Hematopoietic multipotent progenitor cell treated with erythropoietin and hydrocortisone succinate and interleukin-3 and kit ligand, for 4 days (in vitro differentiated cells): Measurements from ENCODE around the gene ZNF398.
A peak's percentile ranks its signal among the peaks of the same experiment; 100 is the strongest.
"Not testable (repeated sequence)": the region's sequence is repeated elsewhere in the genome, so short reads cannot be mapped to it uniquely, and the experiment has no call there.

Experiments used
- DNase-seq: peaks from one replicate; pipeline ENCODE4 v3.0.0-alpha.2; 2015

ZNF398 gene

DNA sequence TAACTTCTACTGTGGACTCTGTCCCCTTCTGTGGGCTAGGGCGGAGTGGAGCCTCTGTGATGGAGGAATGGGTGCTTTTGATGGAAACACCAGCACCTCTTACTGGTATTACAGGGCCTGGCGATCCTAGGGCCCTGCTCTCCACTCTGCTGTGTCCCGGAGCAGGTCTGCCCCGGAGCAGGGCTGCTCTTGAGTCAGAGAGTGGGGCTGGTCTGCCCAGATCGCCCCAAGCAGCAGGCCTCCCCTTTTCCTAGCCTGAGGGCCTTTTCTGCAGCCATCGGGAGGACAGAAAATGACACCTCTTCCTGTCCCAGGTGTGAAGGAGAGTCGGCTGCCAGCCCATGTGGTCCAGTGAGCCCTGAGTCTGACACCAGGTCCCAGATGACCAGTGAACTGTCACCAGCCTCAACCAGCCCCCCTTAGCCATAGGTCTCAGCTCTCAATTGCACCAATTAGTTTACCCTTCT lies 49.5 kb downstream of the ZNF398 start:
- DNase-seq = peak; percentile 40

- no peak for DNase-seq
Observed at GRCh38 chr7:149197675-149198074, 50.4 kb downstream of the ZNF398 start.

GRCh38 chr7:149198161-149198816 lies 51.0 kb downstream of the ZNF398 start:
- no peak for DNase-seq

GRCh38 chr7:149199234-149199995 lies 52.2 kb downstream of the ZNF398 start:
- no peak for DNase-seq

DNA sequence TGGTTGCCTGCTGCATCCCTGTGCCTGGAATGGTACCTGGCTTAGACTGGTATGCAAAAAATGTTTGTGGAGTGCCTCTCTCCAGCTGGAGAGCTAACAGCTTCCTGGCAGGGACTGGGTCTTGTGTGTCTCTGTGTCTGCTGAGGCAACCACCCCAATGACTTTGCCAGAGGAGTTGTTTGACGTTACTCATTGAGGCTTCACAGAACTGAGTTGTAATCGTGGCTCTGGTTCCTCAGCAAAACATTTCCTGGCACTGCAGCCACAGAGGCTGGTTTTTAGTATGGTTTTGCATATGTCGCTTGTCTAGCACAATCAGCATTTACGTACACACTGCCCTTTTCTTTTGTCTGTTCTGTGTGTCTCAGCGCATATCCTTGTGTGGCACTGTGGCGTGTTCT lies 55.6 kb downstream of the ZNF398 start:
- no peak for DNase-seq

GRCh38 chr7:149205690-149206381 lies 58.6 kb downstream of the ZNF398 start:
- DNase-seq = no peak

DNA sequence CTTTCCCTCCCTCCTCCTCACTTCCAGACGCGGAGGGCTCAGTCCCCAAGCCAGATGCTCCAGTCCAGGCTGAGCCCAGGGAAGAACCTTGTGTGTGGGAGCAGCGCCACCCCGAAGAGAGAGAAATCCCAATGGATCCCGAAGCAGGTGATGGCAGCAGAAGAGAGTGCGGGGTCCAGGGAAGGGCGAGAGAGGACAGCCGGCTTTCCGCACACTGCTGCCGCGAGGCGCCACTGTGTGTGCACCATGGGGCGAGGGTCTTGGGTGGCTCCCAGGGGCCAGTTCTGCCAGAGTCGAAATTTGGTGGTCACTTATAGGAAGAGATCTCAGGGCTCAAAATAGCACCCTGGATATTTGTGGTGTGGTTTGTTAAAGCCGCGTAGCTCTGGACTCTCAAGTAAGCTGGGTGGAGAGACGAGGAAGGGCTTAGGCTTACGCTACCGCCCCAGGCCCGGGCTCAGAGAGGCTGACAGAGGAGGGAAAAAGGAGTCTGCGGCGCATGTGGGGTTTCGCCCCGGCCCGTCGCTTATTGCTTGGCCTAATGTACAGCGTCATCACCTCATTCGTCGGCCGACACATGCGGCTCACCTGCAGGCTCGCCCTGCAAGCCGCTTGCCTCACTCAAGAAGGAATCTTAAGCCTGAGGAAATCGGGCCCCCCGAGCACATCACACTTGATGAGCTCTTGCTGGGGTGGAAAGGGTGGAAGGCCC lies 60.2 kb downstream of the ZNF398 start:
- DNase-seq = no peak

DNA sequence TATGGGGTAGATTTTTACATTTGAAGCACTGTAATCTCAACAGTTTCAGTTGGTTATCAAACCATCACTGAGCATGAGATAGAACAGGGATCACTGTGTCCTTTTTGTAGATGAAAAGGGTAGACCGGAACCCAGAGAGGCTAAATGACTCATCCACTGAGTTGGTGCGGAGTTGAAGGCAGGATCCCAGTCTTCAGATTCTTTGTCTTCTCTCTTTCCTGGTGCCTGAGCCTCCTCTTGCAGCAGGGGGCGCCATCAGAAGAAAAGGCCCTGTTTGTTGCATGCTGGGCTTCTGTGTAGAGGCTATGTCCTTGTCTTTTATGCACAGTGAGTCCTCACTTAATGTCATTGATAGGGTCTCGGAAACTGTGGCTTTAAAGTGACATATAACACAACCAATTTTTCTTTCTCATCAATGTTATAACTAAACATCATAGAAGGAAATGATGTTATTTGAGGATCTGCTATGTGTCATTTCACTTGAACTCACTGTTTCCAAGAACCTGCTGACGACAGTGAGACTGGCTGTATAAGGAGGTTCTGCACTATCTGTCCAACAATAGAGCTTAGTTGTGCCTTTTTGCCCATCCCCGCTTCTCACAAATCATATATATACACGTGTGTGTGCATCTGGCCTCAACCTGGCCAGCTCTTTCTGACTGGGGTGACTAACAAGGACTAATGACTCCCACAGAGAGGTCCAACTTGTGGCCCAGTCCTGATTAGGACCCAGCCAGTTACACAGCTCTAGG lies 62.4 kb downstream of the ZNF398 start:
- peak; percentile 77 for DNase-seq

DNA sequence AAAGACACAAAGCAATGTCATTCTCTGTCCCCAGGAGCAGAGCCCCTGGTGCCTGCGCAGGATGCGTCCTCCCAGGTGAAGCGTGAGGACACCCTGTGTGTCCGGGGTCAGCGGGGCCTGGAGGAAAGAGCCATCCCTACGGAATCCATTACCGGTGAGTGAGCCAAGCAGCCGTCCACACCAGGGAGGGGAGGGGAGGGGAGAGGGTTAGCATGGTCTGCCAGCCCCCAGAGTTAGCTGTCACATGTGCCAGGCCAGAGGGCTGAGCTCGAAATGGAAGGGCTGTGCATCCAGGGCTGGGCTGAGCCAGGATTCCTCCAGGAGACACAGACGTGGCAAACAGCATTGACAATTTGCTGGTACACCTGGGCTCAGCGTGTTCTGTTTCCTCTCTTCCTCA lies 63.3 kb downstream of the ZNF398 start:
- no peak for DNase-seq

DNA sequence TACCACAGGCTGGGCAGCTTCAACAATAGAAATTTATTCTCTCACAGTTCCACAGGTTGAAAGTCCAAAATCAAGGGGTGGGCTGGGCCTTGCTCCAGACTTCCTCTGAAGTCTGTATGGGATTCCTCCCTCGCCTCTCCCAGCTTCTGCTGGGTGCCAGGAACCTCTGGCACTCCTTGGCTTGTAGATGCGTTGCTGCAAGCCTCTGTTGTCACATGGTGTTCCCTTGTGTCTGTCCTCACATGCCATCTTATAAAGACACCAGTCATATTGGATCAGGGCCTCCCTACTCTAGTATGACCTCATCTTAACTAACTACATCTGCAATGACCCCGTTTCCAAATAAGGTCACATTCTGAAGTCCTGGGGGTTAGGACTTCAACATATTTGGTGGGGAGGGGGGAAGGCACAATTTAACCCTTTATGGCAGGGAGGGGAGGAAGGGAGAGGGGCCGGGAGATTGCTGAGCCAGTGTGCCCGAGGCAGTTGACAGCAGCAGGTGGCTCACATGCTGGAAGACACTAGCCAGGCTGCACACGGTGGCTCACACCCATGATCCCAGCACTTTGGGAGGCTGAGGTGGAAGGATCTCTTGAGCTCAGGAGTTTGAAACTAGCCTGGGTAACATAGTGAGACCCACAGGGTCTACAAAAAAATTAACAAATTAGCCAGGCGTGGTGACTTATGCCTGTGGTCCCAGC lies 66.9 kb downstream of the ZNF398 start:
- DNase-seq = no peak

GRCh38 chr7:149216402-149216801 lies 69.1 kb downstream of the ZNF398 start:
- no peak for DNase-seq

DNA sequence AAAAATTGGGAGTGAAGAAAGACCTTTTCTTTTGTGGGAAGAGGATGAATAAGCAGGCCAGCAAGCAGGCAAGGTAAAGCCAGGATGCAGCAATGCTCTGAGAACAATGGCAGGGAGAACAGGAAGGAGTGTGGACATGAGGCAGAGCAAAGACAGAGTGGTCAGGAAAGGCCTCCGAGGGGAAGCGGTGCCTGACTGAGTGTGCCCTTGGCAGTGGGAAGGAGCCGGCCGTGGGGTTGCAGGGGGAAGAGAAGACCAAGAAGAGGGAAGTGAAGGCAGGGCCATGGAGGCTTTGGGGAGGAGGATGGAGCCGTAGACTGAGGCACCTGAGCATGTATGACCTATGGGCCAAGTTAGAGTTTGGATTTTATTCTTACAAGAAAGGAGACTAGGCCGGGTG lies 70.3 kb downstream of the ZNF398 start:
- DNase-seq = no peak

DNA sequence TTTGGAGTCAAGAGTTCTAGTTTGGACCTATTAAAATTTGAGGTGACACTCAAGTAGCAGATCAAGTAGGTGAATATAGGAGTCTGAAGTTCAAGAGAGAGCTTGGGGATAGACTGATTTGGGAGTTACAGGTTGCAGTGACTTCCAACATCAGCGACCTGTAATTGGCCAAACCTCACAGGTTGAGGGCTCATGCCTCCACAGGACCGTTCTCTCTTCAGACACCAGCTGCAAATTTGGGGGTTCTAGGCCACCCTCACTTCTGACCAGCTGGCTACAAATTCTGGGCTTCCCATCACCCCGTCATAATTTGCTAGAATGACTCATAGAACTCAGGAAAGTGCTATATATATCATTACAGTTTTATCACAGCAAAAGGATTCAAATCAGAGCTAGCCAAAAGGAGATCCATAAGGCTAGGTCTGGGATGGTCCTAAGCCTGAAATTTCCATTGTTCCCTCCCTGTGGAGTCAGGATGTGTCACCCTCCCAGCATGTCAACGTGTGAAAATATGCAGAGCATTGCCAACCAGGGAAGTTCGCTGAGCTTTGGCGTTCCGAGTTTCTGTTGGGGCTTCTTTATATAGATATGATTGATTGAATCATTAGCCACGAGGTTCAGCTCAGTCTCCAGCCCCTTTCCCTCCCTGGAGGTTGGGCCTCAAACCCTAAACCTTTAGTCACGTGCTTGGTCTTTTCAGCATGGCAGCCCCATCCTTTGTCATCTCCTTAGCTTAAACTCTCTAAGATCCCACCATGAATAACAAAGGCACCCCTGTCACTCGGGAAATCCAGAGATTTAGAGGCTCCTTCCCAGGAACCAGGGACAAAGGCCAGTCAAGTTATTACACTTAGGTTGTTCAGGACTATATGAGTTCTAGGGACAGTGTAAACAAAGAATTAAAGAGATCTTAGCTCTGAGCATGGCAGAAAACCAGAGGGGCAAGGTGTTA lies 71.5 kb downstream of the ZNF398 start:
- no peak for DNase-seq

DNA sequence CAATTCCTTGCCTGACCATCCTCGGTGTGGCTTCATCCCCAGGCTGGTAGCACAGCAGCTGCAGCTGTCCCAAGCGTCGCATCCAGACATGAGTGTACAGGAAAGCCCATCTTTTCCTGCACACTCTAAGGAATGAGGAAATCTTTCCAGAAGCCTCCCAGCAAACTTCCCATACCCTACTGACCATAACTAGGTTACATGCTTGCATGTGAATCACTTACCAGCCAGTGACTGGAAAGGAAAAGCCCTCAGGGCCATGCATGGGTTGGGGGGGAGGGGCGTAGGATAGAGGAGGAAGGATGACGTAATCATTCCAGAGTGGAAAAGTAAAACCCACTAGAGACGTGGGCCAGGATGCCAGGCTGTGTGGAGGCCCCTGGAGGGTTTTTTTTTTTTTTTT lies 73.3 kb downstream of the ZNF398 start:
- DNase-seq = no peak

DNA sequence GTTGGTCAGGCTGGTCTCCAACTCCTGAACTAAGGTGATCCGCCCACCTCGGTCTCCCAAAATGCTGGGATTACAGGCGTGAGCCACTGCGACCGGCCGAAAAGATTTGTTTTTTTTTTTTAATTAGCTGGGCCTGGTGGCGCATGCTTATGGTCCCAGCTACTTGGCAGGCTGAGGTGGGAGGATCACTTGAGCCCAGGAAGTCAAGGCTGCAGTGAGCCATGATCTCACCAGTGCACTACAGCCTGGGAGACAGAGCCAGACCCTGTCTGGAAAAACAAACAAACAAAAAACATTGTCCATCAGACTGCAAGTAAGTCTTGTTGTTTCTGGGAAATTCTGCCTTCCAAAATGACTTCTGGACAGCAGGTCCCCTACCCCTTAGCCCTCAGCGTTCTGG lies 75.9 kb downstream of the ZNF398 start:
- no peak for DNase-seq

DNA sequence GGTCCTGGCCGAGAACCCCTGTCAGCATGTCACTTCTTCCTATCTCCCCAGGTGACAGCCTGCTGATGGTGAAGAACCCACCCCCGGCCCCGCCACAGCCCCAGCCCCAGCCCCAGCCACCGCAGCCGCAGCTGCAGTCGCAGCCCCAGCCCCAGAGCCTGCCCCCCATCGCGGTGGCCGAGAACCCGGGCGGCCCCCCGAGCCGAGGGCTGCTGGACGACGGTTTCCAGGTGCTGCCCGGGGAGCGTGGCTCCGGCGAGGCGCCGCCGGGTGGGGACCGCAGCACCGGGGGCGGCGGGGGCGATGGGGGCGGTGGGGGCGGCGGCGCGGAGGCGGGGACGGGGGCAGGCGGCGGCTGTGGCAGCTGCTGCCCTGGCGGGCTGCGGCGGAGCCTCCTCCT lies 76.5 kb downstream of the ZNF398 start:
- no peak for DNase-seq

DNA sequence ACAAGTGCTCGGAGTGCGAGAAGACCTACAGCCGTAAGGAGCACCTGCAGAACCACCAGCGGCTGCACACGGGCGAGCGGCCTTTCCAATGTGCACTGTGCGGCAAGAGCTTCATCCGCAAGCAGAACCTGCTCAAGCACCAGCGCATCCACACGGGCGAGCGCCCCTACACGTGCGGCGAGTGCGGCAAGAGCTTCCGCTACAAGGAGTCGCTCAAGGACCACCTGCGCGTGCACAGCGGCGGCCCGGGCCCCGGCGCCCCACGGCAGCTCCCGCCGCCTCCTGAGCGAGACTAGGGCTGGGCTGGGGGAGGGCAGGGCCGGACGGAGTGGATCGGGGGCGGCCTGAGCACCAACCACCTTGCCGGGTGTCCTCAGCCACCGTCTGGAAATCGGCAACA lies 77.1 kb downstream of the ZNF398 start:
- no peak for DNase-seq

DNA sequence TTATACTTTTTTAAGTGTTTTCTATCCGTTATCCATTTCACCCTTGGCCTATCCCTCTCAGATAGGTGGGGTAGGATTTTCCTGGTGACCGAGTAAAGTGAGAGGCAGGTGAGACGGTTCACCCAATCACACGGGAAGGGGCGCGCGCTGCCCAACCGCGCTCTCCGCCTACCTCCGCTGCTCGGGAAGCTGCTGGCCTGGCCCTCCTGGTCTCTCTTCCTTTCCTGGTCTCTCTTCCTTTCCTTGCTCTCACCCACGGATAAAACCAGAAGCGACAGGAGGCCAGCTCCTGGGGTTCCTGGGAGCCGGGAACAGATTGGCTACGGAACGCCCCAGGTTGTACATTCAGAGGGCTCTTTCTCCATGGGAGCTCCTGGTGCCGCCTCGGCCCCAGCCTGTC lies 77.9 kb downstream of the ZNF398 start:
- no peak for DNase-seq

- DNase-seq = no peak
Observed at GRCh38 chr7:149225656-149226055, 78.4 kb downstream of the ZNF398 start.

DNA sequence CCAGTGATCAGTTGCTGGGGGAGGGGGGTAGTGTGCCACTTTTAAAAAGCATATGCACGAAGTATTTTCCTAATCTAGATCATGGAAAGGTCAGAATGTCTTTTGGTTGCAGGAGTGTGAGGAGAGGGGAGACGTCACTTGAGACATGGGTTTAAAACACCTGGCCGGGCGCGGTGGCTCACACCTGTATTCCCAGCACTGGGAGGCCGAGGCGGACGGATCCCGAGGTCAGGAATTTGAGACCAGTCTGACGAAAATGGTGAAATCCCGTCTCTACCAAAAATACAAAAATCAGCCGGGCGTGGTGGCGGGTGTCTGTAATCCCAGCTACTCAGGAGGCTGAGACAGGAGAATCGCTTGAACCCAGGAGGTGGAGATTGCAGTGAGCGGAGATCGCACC lies 79.1 kb downstream of the ZNF398 start:
- not testable (repeated sequence) for DNase-seq
